Measurements from ENCODE around the gene POLR2E.

GRCh38 chr19:1041272-1041834 lies 53.8 kb downstream of the POLR2E start:
- TF ChIP-seq CTCF (IDR thresholded peaks at IDR 0.05; ENCODE audit: control extremely low read depth in 1 of 3, insufficient read depth in 1 of 3, low read depth in 1 of 3, low read length in 3 of 3) (no peak), RFX5 (IDR thresholded peaks at IDR 0.05; ENCODE audit: borderline replicate concordance, low read depth, low read length) (no peak), CREB1 (IDR thresholded peaks at IDR 0.05) (no peak)
